GM21526 (cell line): Measurements from ENCODE around the gene RAB37.

Source experiments
- ATAC-seq: cut with Tn5 transposase; IDR thresholded peaks from one replicate; pipeline ENCODE4 v1.9.1; 2021; ENCODE audit warnings: moderate library complexity; ENCODE audit not compliant: unreplicated experiment, low FRiP score

The RAB37 gene

DNA sequence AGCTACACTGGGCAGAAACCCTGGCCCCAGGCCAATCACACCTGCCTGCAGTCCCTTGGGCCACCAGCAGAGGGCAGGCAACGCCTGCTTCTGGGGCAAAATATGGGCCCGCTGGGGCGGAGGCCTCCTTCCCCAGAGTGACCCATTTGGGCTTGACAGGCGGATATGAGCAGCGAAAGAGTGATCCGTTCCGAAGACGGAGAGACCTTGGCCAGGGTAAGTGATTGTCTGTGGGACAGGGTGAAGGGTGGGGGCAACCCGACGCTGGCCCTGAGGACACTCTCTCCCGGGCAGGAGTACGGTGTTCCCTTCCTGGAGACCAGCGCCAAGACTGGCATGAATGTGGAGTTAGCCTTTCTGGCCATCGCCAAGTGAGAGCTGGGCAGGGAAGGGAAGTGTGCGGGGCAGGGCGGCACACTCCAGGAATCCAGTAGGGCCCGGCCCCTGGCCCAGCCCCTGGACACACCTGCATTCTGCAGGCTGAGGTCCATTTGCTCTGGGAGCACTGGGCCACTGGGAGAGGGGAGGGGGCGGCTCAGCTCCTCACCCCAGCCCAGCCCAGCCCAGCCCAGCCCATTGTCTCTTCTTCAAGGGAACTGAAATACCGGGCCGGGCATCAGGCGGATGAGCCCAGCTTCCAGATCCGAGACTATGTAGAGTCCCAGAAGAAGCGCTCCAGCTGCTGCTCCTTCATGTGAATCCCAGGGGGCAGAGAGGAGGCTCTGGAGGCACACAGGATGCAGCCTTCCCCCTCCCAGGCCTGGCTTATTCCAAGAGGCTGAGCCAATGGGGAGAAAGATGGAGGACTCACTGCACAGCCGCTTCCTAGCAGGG is 7.9 kb downstream of the RAB37 start:
- ATAC-seq = no peak

DNA sequence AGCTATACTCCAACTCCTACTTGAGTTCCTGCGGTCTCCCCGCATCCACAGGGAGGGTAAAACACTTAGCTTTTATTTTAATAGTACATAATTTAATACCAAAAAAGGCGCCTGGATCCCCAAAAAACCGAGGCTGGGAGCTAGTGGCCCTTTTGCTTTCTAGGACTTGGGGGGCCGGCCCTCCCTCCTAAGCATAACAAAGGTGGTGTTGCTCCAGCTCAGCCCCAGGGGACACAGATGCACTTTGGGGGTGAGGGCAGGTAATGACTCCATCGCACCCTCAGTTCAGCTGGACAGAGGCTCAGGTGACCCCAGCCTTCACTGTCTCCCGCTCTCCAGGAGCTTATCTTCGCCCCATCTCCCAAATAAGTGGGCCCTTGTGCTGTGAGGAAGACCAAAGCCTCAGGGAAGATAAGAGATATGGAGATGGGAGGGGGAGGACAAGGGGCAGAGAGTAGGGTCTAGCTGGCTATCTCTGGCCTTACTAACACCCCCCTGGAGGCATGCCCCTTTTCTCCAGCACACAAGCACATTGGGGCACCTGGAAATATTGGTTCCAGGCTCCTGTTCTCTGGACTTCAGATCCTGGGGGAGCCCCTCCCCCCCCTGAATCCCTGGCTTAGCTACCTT is 8.6 kb downstream of the RAB37 start:
- no peak for ATAC-seq

GRCh38 chr17:74746376-74746775 is 9.3 kb downstream of the RAB37 start:
- no peak for ATAC-seq

DNA sequence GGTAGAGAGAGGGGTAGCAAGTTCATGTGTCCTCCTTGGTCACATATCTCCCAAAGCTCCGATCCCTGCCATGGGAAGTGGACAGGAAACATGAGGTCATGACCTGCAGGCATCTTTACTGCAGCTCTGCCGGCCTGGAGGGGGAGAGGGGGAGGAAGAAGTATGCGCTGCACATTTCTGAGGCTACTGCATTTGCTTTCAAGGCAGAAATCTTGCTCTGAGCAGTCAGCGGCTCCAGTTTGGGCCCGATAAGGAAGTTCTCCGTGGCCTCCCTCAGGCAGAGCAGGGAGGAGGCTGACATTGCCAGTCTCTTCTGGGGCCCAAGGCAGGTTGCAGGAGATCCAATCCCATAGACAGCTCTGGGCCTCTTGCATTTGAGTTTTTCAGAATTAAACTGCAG is 9.9 kb downstream of the RAB37 start:
- no peak for ATAC-seq

GRCh38 chr17:74748279-74748528 is 11.1 kb downstream of the RAB37 start:
- ATAC-seq = no peak

GRCh38 chr17:74748529-74749278 is 11.6 kb downstream of the RAB37 start, which contains the start of gene NHERF1:
Gene NHERF1 (plus strand): TSS chr17:74748628. CDS start chr17:74748847, 219 bp downstream.
- ATAC-seq = peak; percentile 83

DNA sequence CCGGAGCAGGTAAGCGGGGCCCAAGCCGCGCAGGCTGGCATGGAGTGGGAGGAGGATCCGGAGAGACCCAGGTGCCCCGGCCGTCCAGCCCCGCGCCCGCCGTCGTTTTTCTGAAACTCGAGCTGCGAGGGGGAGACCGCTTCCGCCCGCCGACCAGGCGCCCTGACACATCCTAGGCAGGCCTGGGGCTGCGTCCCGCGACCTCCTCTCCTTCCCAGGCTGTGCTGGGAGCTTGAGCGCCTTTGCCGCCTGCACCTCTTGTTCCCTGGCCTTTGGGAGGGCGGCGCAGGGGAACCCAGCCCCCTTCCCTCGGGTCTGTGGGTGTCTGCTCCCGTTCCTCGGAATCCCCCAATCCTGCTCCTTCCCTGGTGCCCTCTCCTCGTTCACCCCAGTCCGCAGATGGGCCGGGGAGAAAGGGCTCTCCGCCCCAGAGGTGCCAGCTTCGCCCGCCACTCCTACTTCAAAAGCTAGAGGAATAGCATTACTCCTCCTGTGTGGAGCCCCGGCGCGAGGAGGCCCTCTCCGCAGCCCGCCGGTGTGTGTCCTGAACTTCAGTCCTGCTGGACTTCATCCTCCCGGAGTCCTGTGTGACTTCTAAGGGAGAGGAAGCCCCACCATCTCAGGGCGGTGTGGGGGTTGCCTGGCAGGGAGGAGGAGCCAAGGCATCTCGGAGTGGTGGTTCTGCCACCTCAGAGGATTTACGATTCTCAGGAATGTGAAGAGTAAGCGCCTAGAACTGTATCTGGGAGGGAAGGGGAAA is 12.4 kb downstream of the RAB37 start:
- ATAC-seq = peak; percentile 6

- no peak for ATAC-seq
Measured at GRCh38 chr17:74750039-74750326, 12.9 kb downstream of the RAB37 start.

DNA sequence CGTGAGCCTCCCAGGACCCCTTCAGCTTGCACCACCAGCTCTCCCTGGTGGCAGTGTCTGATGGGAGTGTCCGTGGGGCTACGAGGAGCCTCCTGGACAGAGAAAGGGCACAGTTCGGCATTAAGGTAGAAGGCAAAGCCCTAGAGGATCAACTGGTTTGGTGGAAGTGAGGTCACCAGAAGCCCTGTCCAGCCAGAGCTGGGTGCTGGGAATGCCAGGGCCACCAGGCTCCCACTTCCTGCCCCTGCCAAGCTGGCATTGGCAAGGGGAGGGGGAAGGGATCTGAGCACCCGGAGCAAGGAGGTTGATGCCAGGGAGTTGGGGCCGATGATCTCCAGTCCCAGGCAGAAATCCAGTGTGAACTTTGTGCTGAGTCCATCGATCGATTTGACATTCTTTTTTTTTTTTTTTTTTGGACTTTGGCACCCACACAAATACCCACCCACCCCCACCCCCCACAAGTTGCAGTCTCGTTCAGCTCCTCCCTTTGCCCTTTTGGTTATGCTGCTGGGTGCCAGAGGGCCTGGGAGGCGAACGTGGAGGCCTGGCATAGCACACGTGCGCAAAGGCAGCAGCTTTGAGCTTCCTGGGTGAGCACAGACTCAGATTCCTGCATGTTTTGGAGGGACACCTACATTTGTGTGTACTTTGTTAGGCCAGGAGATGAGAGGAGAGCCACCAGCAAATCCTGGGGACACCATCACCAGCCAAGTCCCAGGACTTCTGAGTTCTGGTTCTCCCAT is 13.4 kb downstream of the RAB37 start:
- no peak for ATAC-seq

DNA sequence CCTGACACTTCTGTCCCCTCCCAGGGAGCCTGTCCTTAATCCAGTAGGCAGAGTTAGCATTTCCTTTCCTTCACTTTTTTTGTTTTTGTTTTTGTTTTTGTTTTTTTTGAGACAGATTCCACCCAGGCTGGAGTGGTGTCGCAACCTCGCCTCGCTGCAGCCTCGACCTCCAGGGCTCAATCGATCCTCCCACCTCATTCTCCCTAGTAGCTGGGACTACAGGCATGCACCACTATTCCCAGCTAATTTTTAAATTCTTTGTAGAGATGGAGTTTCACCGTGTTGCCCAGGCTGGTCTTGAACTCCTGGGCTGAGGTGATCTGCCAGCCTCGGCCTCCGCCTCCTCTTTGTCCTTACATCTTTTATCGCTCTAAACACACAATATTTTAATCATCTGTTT is 15.4 kb downstream of the RAB37 start:
- no peak for ATAC-seq

DNA sequence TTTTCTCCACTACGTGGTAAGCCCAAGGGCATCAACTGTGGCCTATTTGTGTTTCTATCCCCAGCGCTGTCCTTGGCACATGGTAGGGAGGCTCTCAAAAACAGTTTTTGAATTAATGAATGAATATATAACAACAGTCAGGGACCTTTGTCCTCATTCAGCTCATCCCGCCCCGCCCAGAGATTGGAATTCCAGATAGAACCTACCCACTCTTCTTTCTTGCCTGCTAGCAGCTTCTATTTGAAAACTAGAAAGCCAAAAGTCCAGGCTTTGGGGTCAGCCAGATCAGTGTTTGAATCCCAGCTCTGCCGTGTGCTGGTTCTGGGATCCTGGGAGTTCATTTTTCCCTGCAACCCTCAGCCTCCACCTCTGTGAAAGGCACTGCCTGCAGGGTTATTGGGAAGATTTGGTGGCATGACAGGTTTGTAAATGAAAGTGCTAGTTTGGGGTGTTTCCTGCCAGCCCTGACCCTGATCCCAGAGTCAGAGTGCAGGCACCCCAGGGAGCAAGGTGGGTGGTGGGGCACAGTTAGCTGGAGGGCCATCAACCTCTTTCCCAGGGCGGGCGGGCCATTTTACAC is 15.9 kb downstream of the RAB37 start:
- no peak for ATAC-seq

- no peak for ATAC-seq
Measured at GRCh38 chr17:74754832-74755231, 17.8 kb downstream of the RAB37 start.

DNA sequence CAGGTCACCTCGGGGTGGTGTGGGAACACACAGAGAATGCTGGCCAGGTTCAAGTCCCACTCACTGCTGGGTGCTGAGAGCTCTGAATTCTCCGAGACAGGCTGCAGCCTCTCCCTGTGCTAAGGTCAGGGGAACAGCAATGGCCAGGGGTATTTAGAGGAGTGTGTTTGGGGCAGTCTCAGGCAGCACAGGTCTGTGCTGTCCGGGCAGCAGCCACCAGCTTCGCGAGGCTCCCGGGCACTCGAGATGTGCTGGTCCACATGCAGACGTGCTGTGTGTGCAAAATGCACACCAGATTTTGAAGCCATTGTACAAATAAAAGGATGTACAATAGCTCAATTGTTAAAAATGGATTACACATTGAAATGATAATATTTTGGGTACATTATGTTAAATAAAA is 18.5 kb downstream of the RAB37 start:
- no peak for ATAC-seq

- no peak for ATAC-seq
Measured at GRCh38 chr17:74756891-74757290, 19.8 kb downstream of the RAB37 start.

DNA sequence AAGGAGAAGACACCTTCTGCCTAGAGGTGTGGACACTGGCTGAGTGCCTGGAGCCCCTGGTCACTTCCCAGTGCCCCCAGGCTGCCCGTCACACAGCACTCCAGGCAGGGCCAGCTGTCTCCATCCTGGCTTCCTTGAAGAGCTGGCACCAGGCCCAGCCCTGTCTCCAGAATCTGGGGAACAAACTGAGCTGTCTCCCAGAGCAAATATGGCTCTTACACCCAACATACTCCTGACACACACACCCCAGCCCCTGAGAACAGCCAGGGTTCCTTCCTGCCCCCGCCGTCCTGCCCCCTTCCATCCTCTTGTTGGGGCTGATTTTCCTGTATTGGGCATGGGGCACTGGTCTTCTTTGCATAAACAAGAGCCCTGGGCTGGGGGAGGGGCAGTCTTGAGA is 20.4 kb downstream of the RAB37 start:
- no peak for ATAC-seq

DNA sequence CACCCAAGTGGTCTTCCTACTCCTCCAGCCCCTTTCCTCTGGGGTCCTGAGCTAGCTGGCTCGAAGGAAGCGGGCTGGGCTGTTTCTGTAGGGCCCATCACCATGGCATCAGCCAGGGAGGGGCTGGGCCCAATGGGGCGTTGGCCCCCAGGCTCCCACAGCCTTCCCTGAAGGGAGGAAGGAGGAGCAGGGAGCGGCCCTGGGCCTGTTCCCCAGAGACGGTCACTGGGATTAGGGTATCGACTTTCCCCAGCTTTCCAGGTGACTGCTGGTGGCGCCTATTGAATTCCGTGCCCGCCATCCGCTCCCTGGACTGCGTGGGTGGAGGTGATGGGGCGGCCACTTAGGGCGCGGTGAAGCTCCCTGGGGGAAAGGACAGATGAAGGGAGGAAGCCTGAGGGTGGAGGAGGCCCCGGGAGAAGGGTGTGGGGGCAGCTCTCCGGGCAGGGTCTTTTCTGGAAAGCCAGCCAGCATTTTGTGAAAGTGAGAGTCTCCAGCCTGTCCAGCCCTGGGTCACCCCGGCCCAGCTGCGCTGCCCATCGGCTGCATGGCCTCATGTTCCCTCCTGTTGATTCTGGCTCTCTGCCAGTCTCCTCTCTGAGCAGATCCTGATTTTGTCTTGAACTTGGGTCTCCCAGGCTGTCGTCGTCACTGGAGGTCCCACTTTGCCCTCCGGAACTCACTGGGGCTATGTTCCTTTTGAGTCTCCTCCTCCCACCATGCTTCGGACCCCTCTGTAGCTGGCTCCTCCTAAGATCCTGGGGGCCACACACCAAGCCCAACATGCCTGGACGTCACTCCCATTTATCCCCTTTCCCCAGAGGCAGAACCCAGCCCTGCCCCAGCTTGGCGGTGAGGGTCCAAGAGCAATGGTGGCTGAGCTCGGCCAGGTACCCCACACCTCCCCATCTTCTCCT is 21.1 kb downstream of the RAB37 start:
- no peak for ATAC-seq

- ATAC-seq = no peak
Measured at GRCh38 chr17:74758848-74759168, 21.8 kb downstream of the RAB37 start.

DNA sequence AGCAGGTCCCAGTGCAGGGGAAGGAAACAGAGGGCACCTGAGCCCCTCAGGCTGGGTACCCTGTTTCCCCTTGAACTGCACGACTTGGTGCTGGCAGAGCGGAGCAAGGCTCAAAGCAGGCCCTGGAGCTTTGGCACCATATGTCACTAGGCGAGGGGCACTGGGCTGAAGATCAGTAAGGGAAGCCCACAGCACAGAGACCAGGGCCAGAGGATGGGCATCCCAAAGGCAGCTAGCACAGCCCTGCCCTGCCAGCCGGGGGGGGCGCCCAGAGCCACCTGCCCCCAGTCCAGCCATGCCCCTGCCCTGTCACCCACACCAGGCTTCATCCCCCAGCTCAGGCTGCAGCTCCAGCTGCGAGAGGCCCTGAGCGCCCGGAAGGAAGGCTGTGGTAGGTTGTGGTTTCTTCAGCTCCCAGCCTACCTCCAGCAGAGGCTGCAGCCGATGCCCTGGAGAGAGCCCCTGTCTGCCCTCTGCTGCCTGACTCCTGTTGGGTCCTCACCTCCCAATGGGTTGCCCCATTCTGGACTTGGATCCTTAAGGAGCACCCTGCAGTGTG is 22.3 kb downstream of the RAB37 start:
- no peak for ATAC-seq

- no peak for ATAC-seq
Measured at GRCh38 chr17:74759941-74760340, 22.9 kb downstream of the RAB37 start.
